OCI-LY3 (cell line): Measurements from ENCODE around the gene SPRR3.

Experiments used
- H2AFZ ChIP-seq: fragments of 200-600, 300-600 bp; shearing (Covaris generic); 2 replicates; pipeline ENCODE4 v1.6.0; 2014; ENCODE audit warnings: antibody characterized with exemption, low read depth, low read length
- H3K27ac ChIP-seq: fragments of 200-600, 300-600 bp; sonication (generic); 2 replicates; pipeline ENCODE4 v1.5.1; 2014; ENCODE audit warnings: mild to moderate bottlenecking, low read length, moderate library complexity, mixed read lengths
- H3K27me3 ChIP-seq: fragments of 200-600, 300-600 bp; sonication (generic); 2 replicates; pipeline ENCODE4 v1.6.1; 2014; ENCODE audit warnings: low read depth, low read length, mixed read lengths
- H3K36me3 ChIP-seq: fragments of 200-600, 300-600 bp; sonication (generic); replicated peaks from 2 replicates; pipeline ENCODE3; 2014; ENCODE audit warnings: low read depth, low read length, mixed read lengths
- H3K4me1 ChIP-seq: fragments of 300-600, 200-600 bp; sonication (generic); 2 replicates; pipeline ENCODE4 v1.6.1; 2014; ENCODE audit warnings: low read length, mixed read lengths
- H3K4me2 ChIP-seq: fragments of 200-600, 300-600 bp; sonication (generic); 2 replicates; pipeline ENCODE4 v1.6.1; 2014; ENCODE audit warnings: low read length, mixed read lengths
- H3K4me3 ChIP-seq: fragments of 300-600, 200-600 bp; sonication (generic); 2 replicates; pipeline ENCODE4 v1.5.1; 2014; ENCODE audit warnings: antibody characterized with exemption, mild to moderate bottlenecking, low read length, moderate library complexity
- H3K79me2 ChIP-seq: fragments of 300-600, 200-600 bp; shearing (Covaris generic); 2 replicates; pipeline ENCODE4 v1.6.1; 2014; ENCODE audit warnings: mild to moderate bottlenecking, low read length, mixed read lengths
- H3K9ac ChIP-seq: fragments of 300-600, 200-600 bp; shearing (Covaris generic); 2 replicates; pipeline ENCODE4 v1.6.0; 2014; ENCODE audit warnings: mild to moderate bottlenecking, low read length, moderate library complexity
- H3K9me3 ChIP-seq: fragments of 200-600, 300-600 bp; shearing (Covaris generic); 2 replicates; pipeline ENCODE4 v1.6.1; 2014; ENCODE audit warnings: low read length, mixed read lengths; ENCODE audit not compliant: insufficient read depth
- H4K20me1 ChIP-seq: fragments of 200-600, 300-600 bp; sonication (generic); 2 replicates; pipeline ENCODE4 v1.6.1; 2016; ENCODE audit warnings: low read length, mixed read lengths; ENCODE audit not compliant: insufficient read depth
- CTCF ChIP-seq: fragments of 200-600, 300-600 bp; sonication (generic); IDR thresholded peaks from 2 replicates; pipeline ENCODE4 v1.5.1; 2014; ENCODE audit warnings: antibody characterized with exemption, low read length, low read depth
- EZH2phosphoT487 ChIP-seq: fragments of 200-600 bp; shearing (Covaris generic); IDR thresholded peaks from 2 replicates; pipeline ENCODE4 v1.6.1; 2018; ENCODE audit warnings: antibody characterized with exemption, mixed run types, low read depth

SPRR3 gene

GRCh38 chr1:152993186-152993585 is 8.4 kb upstream of the SPRR3 start:
- Histone ChIP-seq H2AFZ (no peak overlapping the region), H3K4me1 (no peaks in the 10 kb centered on the region), H3K9me3 (0 out of 2 replicates have a peak, but pooled peaks cover 3% of the 10 kb centered on the region), H3K4me2 (no peak overlapping the region), H3K79me2 (no peaks in the 10 kb centered on the region), H3K4me3 (no peak overlapping the region), H4K20me1 (no peaks in the 10 kb centered on the region), H3K36me3 (no peaks in the 10 kb centered on the region), H3K27me3 (peaks cover 68% of the 10 kb centered on the region), H3K9ac (no peak overlapping the region), H3K27ac (no peak overlapping the region)
- TF ChIP-seq EZH2phosphoT487 (no peak), CTCF (no peak)

GRCh38 chr1:152995842-152996241 is 5.7 kb upstream of the SPRR3 start:
- H3K4me3 ChIP-seq: no peak overlapping the region
- H3K27me3 ChIP-seq: peaks cover 61% of the 10 kb centered on the region
- no peak overlapping the region for H3K4me2 ChIP-seq
- no peaks in the 10 kb centered on the region for H3K79me2 ChIP-seq
- no peak for TF ChIP-seq EZH2phosphoT487
- TF ChIP-seq CTCF: no peak
- H4K20me1 ChIP-seq: no peaks in the 10 kb centered on the region
- H3K4me1 ChIP-seq: no peaks in the 10 kb centered on the region
- 0 out of 2 replicates have a peak, but pooled peaks cover 3% of the 10 kb centered on the region for H3K9me3 ChIP-seq
- no peak overlapping the region for H3K27ac ChIP-seq
- H3K9ac ChIP-seq: no peak overlapping the region
- no peaks in the 10 kb centered on the region for H3K36me3 ChIP-seq
- H2AFZ ChIP-seq: no peak overlapping the region

- Histone ChIP-seq H3K27me3 (peaks cover 62% of the 10 kb centered on the region), H3K36me3 (no peaks in the 10 kb centered on the region), H2AFZ (no peak overlapping the region), H4K20me1 (no peaks in the 10 kb centered on the region), H3K79me2 (no peaks in the 10 kb centered on the region), H3K4me1 (no peaks in the 10 kb centered on the region), H3K27ac (no peak overlapping the region), H3K9me3 (0 out of 2 replicates have a peak, but pooled peaks cover 3% of the 10 kb centered on the region), H3K4me3 (no peak overlapping the region), H3K9ac (no peak overlapping the region), H3K4me2 (no peak overlapping the region)
- TF ChIP-seq EZH2phosphoT487: no peak
- TF ChIP-seq CTCF: no peak
Measured at GRCh38 chr1:152996633-152997400, 4.7 kb upstream of the SPRR3 start.

- Histone ChIP-seq H3K27me3 (peaks cover 68% of the 10 kb centered on the region), H3K27ac (no peak overlapping the region), H4K20me1 (no peaks in the 10 kb centered on the region), H3K9ac (no peak overlapping the region), H2AFZ (no peak overlapping the region), H3K4me3 (no peak overlapping the region), H3K79me2 (no peaks in the 10 kb centered on the region), H3K4me1 (no peaks in the 10 kb centered on the region), H3K9me3 (0 out of 2 replicates have a peak, but pooled peaks cover 3% of the 10 kb centered on the region), H3K4me2 (no peak overlapping the region), H3K36me3 (no peaks in the 10 kb centered on the region)
- TF ChIP-seq EZH2phosphoT487 (no peak), CTCF (no peak)
Measured at GRCh38 chr1:152997901-152998300, 3.6 kb upstream of the SPRR3 start.
